GM19372 (cell line): Measurements from ENCODE around the gene TTC23L.
"Not testable (repeated sequence)": the region's sequence is repeated elsewhere in the genome, so short reads cannot be mapped to it uniquely, and the experiment has no call there.

Experiments used
- ATAC-seq: cut with Tn5 transposase; IDR thresholded peaks from one replicate; pipeline ENCODE4 v1.9.1; 2021; ENCODE audit warnings: mild to moderate bottlenecking, low read depth, moderate library complexity; ENCODE audit not compliant: unreplicated experiment

TTC23L gene

GRCh38 chr5:34838785-34839714 lies at the start of gene TTC23L:
Gene TTC23L, plus strand, starts transcription at chr5:34839164. Its CDS starts 1,508 bp downstream, at chr5:34840672.
- peak; percentile 98 for ATAC-seq

GRCh38 chr5:34789639-34790038 lies 49.3 kb upstream of the TTC23L start:
- no peak for ATAC-seq

GRCh38 chr5:34790069-34790468 lies 48.9 kb upstream of the TTC23L start:
- ATAC-seq: no peak

DNA sequence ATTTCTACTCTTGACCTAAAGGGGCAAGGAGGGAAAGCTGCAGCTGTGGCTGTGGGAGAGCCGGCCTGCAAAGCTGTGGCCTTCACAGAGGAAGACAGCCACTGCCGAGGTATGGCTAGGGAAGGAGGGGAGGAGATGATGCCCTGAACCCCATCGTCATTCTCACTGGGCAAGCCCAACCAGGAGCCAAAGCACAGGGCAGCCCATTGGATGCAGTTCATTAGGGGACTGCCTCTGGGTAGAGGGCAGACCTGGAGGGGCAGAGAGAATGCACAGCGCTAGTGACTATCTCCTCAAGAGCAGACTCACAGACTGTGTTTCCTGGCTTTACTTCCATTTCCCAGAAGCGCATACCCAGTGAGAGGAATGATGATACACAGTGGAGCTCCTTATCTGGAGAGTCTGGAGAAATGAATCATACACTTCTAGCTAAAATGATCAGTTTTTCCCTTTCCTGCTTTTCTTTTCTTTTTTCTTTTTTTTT lies 47.2 kb upstream of the TTC23L start:
- ATAC-seq: no peak

- ATAC-seq: no peak
Observed at GRCh38 chr5:34802834-34803563, 36.0 kb upstream of the TTC23L start.

DNA sequence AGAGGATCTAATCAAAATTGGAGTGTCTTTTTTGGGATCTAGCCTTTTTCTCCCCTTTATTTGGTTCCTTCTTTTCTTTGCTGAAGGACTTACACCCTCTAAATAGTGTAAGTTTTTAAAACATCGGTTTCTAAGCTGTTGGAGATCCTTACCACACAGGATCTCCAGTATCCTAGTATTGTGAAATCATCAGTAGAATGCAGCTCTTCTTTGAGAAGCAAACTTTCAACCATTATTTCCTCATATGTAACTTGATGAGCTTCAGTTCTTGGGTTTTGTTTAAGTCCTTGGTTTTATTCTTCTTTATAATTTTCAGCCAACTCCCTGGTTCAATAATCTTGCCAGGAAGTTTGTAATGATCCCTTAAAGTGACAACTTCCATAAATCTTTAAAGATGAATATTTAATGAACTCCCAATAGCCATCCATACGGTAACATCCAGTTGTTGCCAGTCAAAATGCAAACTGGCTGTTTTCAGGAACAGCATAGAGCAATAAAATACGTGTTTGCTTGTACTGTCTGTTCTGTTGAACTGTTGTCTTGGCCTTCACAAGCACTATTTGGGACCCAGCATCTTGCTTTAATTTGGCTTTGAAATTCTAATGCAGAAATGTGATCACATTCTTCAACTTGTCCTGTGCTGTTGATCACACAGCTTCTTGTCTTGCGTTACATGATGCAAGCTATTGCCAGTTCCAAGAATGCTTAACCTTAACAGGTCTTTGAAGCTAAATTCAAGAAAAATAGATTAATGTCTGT lies 34.8 kb upstream of the TTC23L start:
- ATAC-seq: no peak

DNA sequence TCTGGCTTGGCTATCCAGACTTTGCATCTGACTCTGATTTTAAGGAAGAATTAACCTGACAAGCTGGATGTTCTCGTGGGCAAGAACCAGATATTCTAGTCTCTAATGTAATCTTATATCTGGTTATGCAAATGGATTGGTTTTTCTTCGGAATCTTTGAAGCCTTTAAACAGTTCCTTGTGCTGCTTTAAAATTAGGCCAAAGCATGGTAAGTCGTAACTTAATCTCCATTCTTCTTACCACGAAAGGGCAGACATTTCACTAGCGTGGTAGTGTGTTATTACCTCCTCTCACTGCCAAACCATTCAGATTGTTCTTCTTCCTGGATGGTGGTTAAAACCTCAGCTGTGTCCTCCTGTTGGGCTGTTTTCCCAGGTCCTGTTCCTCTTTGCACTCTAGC lies 34.1 kb upstream of the TTC23L start:
- no peak for ATAC-seq

GRCh38 chr5:34806532-34806931 lies 32.4 kb upstream of the TTC23L start:
- no peak for ATAC-seq

DNA sequence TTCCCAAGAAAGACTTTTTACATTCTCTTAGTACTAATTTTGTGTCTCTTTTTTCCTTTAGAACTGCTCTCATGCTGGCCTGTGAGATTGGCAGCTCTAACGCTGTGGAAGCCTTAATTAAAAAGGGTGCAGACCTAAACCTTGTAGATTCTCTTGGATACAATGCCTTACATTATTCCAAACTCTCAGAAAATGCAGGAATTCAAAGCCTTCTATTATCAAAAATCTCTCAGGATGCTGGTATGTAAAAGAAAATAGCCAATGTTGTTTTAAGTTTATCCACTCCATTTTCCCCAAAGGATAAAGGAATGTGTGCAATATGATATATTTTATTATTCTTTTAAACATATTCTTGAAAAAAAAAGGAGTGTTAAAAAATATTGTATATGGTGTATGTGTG lies 27.3 kb upstream of the TTC23L start:
- no peak for ATAC-seq

DNA sequence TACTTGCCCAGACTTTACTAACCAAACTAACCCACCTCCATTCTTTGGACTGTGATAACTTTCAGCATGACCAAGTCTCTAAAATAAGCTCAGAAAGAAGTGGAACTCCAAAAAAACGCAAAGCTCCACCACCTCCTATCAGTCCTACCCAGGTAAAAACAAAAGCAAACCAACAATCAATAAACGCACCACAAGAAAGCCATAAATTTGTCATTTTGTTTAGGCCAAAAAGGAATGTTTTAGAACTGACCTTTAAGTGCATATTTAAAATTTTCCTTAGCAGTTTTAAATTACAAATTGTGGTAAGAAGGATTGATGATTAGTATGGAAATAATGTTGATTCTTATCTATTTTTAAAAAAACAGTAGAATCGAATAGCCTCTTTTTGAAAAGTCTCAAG lies 25.5 kb upstream of the TTC23L start:
- no peak for ATAC-seq

GRCh38 chr5:34817558-34818351 lies 21.2 kb upstream of the TTC23L start:
- ATAC-seq: no peak

GRCh38 chr5:34818717-34819116 lies 20.2 kb upstream of the TTC23L start:
- no peak for ATAC-seq

DNA sequence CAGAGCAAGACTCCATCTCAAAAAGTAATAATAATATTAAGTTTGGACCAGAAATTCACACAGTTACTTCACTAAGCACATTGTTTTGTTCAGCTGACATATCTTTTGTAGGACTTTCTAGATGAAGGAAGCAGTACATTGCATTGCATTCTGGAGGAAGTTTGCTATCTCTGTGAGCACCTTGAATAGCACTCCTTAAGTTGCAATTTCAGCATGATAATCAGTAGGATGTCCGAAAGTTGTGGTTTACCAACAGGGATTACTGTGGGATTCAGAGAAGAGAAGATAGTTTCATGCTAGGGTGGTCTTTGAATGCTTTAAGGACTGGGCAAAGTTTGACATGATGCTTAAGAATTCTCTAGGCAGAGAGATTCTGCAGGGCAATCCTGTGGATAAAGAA lies 18.4 kb upstream of the TTC23L start:
- no peak for ATAC-seq

GRCh38 chr5:34822956-34823715 lies 15.8 kb upstream of the TTC23L start:
- ATAC-seq: no peak

GRCh38 chr5:34826347-34826746 lies 12.6 kb upstream of the TTC23L start:
- ATAC-seq: no peak

- ATAC-seq: no peak
Observed at GRCh38 chr5:34827588-34828506, 11.1 kb upstream of the TTC23L start.

- ATAC-seq: not testable (repeated sequence)
Observed at GRCh38 chr5:34830827-34831226, 8.1 kb upstream of the TTC23L start.

DNA sequence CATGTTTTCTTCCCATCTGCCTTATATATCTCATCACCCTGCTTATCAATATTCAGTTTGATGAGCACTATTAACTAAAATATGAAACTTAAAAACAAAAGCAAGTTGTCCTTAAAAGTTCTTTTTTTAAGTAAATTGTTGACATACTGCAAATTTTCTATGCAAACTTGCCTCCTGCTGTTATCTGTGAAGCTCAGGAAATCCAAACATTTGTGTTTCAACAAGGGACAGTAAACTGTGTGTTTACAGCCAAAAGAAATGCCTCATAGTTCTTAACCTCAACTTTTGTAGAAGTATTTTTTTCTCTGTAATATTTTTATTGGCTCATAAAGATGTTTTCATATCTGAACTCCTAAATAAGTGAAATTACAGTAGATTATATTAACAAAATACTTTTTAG lies 7.7 kb upstream of the TTC23L start:
- ATAC-seq: no peak
